H9 (cell line): Measurements from ENCODE around the gene METRNL. TPM values are rescaled to one million over a fixed set of nuclear protein-coding genes. Genes with fewer than 3 reads are reported as not detected.

Source experiments
- DNase-seq: peaks from one replicate; pipeline ENCODE4 v3.0.0-alpha.2; 2017
- H2AFZ ChIP-seq: one replicate; pipeline ENCODE4 v1.6.1; 2013; ENCODE audit warnings: mild to moderate bottlenecking, low read length, control low read depth, moderate library complexity
- H2AK5ac ChIP-seq: 2 replicates; pipeline ENCODE4 v1.6.1; 2013; ENCODE audit warnings: low read length, control low read depth, mixed read lengths; ENCODE audit not compliant: insufficient read length
- H2BK120ac ChIP-seq: one replicate; pipeline ENCODE4 v1.6.1; 2013; ENCODE audit warnings: low read depth, mild to moderate bottlenecking, low read length, control low read depth, inconsistent platforms; ENCODE audit not compliant: poor library complexity, severe bottlenecking
- H2BK12ac ChIP-seq: 2 replicates; pipeline ENCODE4 v1.6.1; 2013; ENCODE audit warnings: low read length, control low read depth, mixed read lengths, low read depth; ENCODE audit not compliant: insufficient read length
- H2BK15ac ChIP-seq: 2 replicates; pipeline ENCODE4 v1.6.1; 2013; ENCODE audit warnings: low read depth, low read length, control low read depth
- H2BK20ac ChIP-seq: one replicate; pipeline ENCODE4 v1.6.1; 2013; ENCODE audit warnings: low read depth, mild to moderate bottlenecking, low read length, control low read depth, inconsistent platforms; ENCODE audit not compliant: poor library complexity, severe bottlenecking
- H2BK5ac ChIP-seq: 2 replicates; pipeline ENCODE4 v1.6.1; 2013; ENCODE audit warnings: low read length, control low read depth, mixed read lengths; ENCODE audit not compliant: insufficient read length
- H3K14ac ChIP-seq: 2 replicates; pipeline ENCODE4 v1.6.1; 2013; ENCODE audit warnings: low read length, control low read depth; ENCODE audit not compliant: insufficient read depth
- H3K18ac ChIP-seq: 2 replicates; pipeline ENCODE4 v1.6.1; 2013; ENCODE audit warnings: low read depth, mild to moderate bottlenecking, mixed read lengths, low read length, control low read depth; ENCODE audit not compliant: insufficient read length
- H3K23ac ChIP-seq: 2 replicates; pipeline ENCODE4 v1.6.1; 2013; ENCODE audit warnings: low read length, control low read depth, mixed read lengths, low read depth; ENCODE audit not compliant: insufficient read length
- H3K23me2 ChIP-seq: 2 replicates; pipeline ENCODE4 v1.6.1; 2013; ENCODE audit warnings: low read depth, mild to moderate bottlenecking, mixed read lengths, low read length, control low read depth; ENCODE audit not compliant: insufficient read length, poor library complexity, severe bottlenecking
- H3K27ac ChIP-seq: 2 replicates; pipeline ENCODE4 v1.5.1; 2013; ENCODE audit warnings: low read length, control low read depth, mixed read lengths, low read depth; ENCODE audit not compliant: insufficient read length
- H3K27me3 ChIP-seq: 2 replicates; pipeline ENCODE4 v1.6.1; 2013; ENCODE audit warnings: low read length, control low read depth, inconsistent platforms; ENCODE audit not compliant: insufficient read depth
- H3K4ac ChIP-seq: 2 replicates; pipeline ENCODE4 v1.6.1; 2013; ENCODE audit warnings: low read depth, mild to moderate bottlenecking, control low read depth, inconsistent platforms, low read length, moderate library complexity
- H3K4me1 ChIP-seq: 2 replicates; pipeline ENCODE4 v1.6.1; 2013; ENCODE audit warnings: low read length, control low read depth, inconsistent platforms; ENCODE audit not compliant: insufficient read depth
- H3K4me2 ChIP-seq: 2 replicates; pipeline ENCODE4 v1.6.1; 2013; ENCODE audit warnings: low read length, control low read depth, mixed read lengths; ENCODE audit not compliant: insufficient read length, insufficient read depth
- H3K56ac ChIP-seq: 2 replicates; pipeline ENCODE4 v1.6.1; 2013; ENCODE audit warnings: low read depth, mild to moderate bottlenecking, mixed read lengths, low read length, control low read depth; ENCODE audit not compliant: insufficient read length
- H3K79me1 ChIP-seq: 2 replicates; pipeline ENCODE4 v1.6.1; 2013; ENCODE audit warnings: low read depth, mild to moderate bottlenecking, moderate library complexity, low read length, control low read depth, inconsistent platforms; ENCODE audit not compliant: insufficient read depth, poor library complexity, severe bottlenecking
- H3K79me2 ChIP-seq: 2 replicates; pipeline ENCODE4 v1.6.1; 2013; ENCODE audit warnings: low read length, control low read depth, inconsistent platforms; ENCODE audit not compliant: insufficient read depth
- H3K9ac ChIP-seq: 2 replicates; pipeline ENCODE4 v1.6.1; 2013; ENCODE audit warnings: low read length, control low read depth, mixed read lengths; ENCODE audit not compliant: insufficient read length; ENCODE audit errors: extremely low read depth
- H3K9me3 ChIP-seq: one replicate; pipeline ENCODE4 v1.6.1; 2013; ENCODE audit warnings: low read depth, low read length, inconsistent platforms; ENCODE audit not compliant: control insufficient read depth
- H3T11ph ChIP-seq: one replicate; pipeline ENCODE4 v1.6.1; 2013; ENCODE audit warnings: mild to moderate bottlenecking, low read length, control low read depth, inconsistent platforms
- H4K20me1 ChIP-seq: one replicate; pipeline ENCODE4 v1.6.1; 2013; ENCODE audit not compliant: control insufficient read depth, insufficient read length, insufficient read depth
- H4K5ac ChIP-seq: 2 replicates; pipeline ENCODE4 v1.6.1; 2013; ENCODE audit warnings: low read depth, mild to moderate bottlenecking, mixed read lengths, low read length, control low read depth; ENCODE audit not compliant: insufficient read length
- H4K8ac ChIP-seq: replicated peaks from 2 replicates; pipeline ENCODE4 v1.6.1; 2013; ENCODE audit warnings: low read length, control low read depth, mixed read lengths, low read depth; ENCODE audit not compliant: insufficient read length
- H4K91ac ChIP-seq: 2 replicates; pipeline ENCODE4 v1.6.1; 2013; ENCODE audit warnings: low read depth, mild to moderate bottlenecking, moderate library complexity, mixed read lengths, low read length, control low read depth; ENCODE audit not compliant: insufficient read length
- H3K27ac Mint-ChIP-seq, 3 experiments: 2 replicates in 2 of 3; 3 replicates in 1 of 3; pipeline ENCODE4 v1.8.0; 2020 to 2021; ENCODE audit warnings: mixed read lengths in 3 of 3, mild to moderate bottlenecking in 1 of 3, moderate library complexity in 1 of 3
- H3K27me3 Mint-ChIP-seq: 2 replicates; pipeline ENCODE4 v1.8.0; 2021; ENCODE audit warnings: low read depth, mild to moderate bottlenecking, moderate library complexity, mixed read lengths
- H3K36me3 Mint-ChIP-seq, 3 experiments: 2 replicates in 2 of 3; 3 replicates in 1 of 3; pipeline ENCODE4 v1.8.0; 2020 to 2021; ENCODE audit warnings: low read depth in 3 of 3, mixed read lengths in 3 of 3; ENCODE audit not compliant: insufficient read depth in 1 of 3
- H3K4me1 Mint-ChIP-seq, 2 experiments: 2 replicates each; pipeline ENCODE4 v1.8.0; 2020; ENCODE audit warnings: mixed read lengths in 2 of 2
- H3K4me3 Mint-ChIP-seq, 2 experiments: 2 replicates in 1 of 2; 3 replicates in 1 of 2; pipeline ENCODE4 v1.8.0; 2020 to 2021; ENCODE audit warnings: mild to moderate bottlenecking in 2 of 2, mixed read lengths in 2 of 2, moderate library complexity in 1 of 2
- H3K9me3 Mint-ChIP-seq, 2 experiments: 2 replicates in 1 of 2; 3 replicates in 1 of 2; pipeline ENCODE4 v1.8.0; 2020; ENCODE audit warnings: mild to moderate bottlenecking in 2 of 2, mixed read lengths in 2 of 2, moderate library complexity in 1 of 2
- CTCF ChIP-seq: fragments of 200-600 bp; sonication (generic); conservative IDR thresholded peaks from 3 replicates; pipeline ENCODE4 v1.8.0; 2021; ENCODE audit warnings: antibody characterized with exemption, mild to moderate bottlenecking
- WGBS: extraction: QIAGEN DNeasy Blood & Tissue Kit; methylation state at CpG from one replicate; pipeline ENCODE4 v1.1.7; 2013; ENCODE audit warnings: missing lambda C conversion rate, low lambda C conversion rate, mixed read lengths; ENCODE audit not compliant: insufficient read length; ENCODE audit errors: extremely low coverage; 5-methylcytosine and 5-hydroxymethylcytosine counted together
- long read RNA-seq: library from polyadenylated mRNA; unstranded; transcript quantifications from one replicate; pipeline ENCODE4 v2.0.0, GENCODE V29; 2020
- total RNA-seq: library from RNA; stranded (reverse); gene quantifications from 2 replicates; pipeline ENCODE4 v1.2.1, GENCODE V29; 2021

METRNL gene, protein sequence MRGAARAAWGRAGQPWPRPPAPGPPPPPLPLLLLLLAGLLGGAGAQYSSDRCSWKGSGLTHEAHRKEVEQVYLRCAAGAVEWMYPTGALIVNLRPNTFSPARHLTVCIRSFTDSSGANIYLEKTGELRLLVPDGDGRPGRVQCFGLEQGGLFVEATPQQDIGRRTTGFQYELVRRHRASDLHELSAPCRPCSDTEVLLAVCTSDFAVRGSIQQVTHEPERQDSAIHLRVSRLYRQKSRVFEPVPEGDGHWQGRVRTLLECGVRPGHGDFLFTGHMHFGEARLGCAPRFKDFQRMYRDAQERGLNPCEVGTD
- total RNA-seq: 19.4 and 21.4 TPM in 2 replicates
- long read RNA-seq, partial matches to known transcripts: 1 of 4 reads
- long read RNA-seq, other reads (novel, unspliced or antisense): 0 of 4 reads

DNA sequence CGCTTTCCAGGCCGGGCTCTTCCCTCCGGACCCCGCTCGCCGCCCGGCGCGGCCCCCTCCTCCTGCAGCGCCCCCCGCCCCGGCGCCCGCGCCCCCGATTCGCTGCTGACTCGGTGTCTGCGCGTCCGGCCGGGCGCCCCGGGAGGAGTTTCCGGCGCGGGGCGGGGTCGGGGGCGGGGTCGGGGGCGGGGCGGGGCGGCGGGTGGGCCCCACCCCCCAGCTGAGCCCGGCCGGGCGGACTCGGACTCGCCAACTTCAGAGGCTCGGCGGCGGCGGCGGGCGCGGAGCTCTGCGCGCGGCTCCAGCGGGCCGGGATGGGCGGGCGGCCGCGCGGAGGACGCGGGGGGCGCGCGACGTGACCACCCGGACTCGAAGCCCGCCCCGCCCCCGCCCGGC, at the start of gene METRNL:
Gene METRNL (plus strand): TSS at position 258 of the 396 bp plus-strand sequence. CDS start 207 bp downstream, outside the sequence.
- H3K9ac ChIP-seq: no peak within 1 kb of the TSS
- no peak within 1 kb of the TSS for H2BK120ac ChIP-seq
- peaks cover 21 to 30% of the 10 kb centered on the region in 2 experiments for H3K4me1 Mint-ChIP-seq
- no peak within 1 kb of the TSS for H3K18ac ChIP-seq
- H3K27ac ChIP-seq: no peak within 1 kb of the TSS
- H3K23me2 ChIP-seq: peaks cover 6% of the 10 kb centered on the region
- no peak within 1 kb of the TSS for H2BK20ac ChIP-seq
- H3K9me3 Mint-ChIP-seq: no peaks in the 10 kb centered on the region; a peak in 1 of 5 replicates
- H4K8ac ChIP-seq: no peak within 1 kb of the TSS
- no peak within 1 kb of the TSS for H3K4ac ChIP-seq
- H2AK5ac ChIP-seq: no peak within 1 kb of the TSS
- DNase-seq: peak; percentile 82
- H3K27ac Mint-ChIP-seq: no peak within 1 kb of the TSS
- H3K23ac ChIP-seq: no peak within 1 kb of the TSS
- H4K5ac ChIP-seq: no peak within 1 kb of the TSS
- H3K9me3 ChIP-seq: no peaks in the 10 kb centered on the region
- no peak within 1 kb of the TSS for H3K56ac ChIP-seq
- no peak within 1 kb of the TSS for H2AFZ ChIP-seq
- no peak within 1 kb of the TSS for H4K91ac ChIP-seq
- no peak within 1 kb of the TSS for H2BK15ac ChIP-seq
- no peak for TF ChIP-seq CTCF
- H2BK5ac ChIP-seq: no peak within 1 kb of the TSS
- peak within 1 kb of the TSS; percentile 27 for H3K4me2 ChIP-seq
- H3K4me3 Mint-ChIP-seq: peak within 1 kb of the TSS; percentile 59 to 72
- no peak within 1 kb of the TSS for H3T11ph ChIP-seq
- peaks cover 11% of the 10 kb centered on the region; the same call in 1 of the 2 replicates for H3K4me1 ChIP-seq
- no peak within 1 kb of the TSS for H3K14ac ChIP-seq
- H3K27me3 Mint-ChIP-seq: peaks cover 57% of the 10 kb centered on the region
- H3K79me2 ChIP-seq: no peaks in the 10 kb centered on the region
- H3K36me3 Mint-ChIP-seq: peaks cover 7 to 13% (median 10%) of the 10 kb centered on the region in 3 experiments; a peak in 5 of 7 replicates
- no peaks in the 10 kb centered on the region for H4K20me1 ChIP-seq
- peaks cover 14% of the 10 kb centered on the region; the same call in 1 of the 2 replicates for H3K27me3 ChIP-seq
- no peaks in the 10 kb centered on the region for H3K79me1 ChIP-seq
- no CpG with 5 or more reads among the region's 69 CpGs for WGBS
- H2BK12ac ChIP-seq: no peak within 1 kb of the TSS
